Cardiac fibroblast (primary cell): ENCODE data around the gene LTB.

Experiments used
- DNase-seq, 2 donors: peaks; one replicate each; pipeline versions ENCODE4 v3.0.0 to v3.0.0-alpha.2; 2010; ENCODE audit warnings: low read depth in 2 of 2
- H3K4me3 ChIP-seq, 2 donors: replicated peaks in 1 of 2; 1 replicate in 1 of 2; 2 replicates in 1 of 2; pipeline ENCODE4 v1.5.1; 2011; ENCODE audit warnings: low read depth in 2 of 2, low read length in 2 of 2, mild to moderate bottlenecking in 2 of 2, moderate library complexity in 1 of 2
- TF ChIP-seq, protein P1 (sequence below): IDR thresholded peaks from one replicate; pipeline ENCODE4 v1.5.1; 2011; ENCODE audit warnings: low read depth, mild to moderate bottlenecking, low read length, inconsistent platforms

Gene LTB

DNA sequence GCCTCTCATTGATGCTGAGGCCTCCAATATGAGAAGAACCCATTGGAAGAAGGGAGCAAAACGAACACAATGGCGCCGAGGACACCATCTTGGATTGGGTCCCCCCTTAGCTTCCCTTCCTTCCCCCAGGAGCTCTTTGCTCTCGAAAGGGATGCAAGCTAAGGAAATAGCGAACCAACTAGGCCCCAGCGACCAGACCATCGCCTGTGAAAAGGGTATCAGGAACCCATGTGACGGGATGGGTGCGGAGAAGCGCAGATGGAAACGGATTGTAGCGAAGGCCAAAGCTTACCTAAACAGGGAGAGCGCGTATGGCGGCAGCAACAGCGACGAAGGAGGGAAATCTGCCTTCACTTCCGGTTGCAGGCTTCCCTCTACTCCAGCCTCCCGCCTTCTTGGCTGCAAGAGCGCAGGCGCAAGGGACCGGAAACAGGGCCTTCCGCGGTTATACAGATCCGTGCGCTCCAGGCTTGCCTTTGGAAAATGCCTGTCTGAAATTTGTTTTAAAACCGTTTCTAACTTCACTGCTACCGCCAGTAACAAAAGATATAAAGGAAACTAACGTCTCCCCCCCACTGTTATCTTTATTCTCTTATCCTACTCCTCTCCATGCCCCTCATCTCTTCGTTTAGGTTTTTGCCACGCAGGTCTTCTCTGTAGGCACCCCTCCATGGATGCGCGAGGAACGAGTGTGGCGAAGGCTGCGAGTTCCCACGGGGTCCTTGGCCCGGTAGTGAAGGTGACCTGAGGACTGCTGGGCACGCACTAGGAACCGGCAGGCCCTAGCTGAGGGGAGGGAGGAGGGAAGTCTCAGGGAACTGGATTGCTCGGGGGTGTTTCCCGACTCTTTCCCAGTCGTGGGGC is 40.3 kb downstream of the LTB start, which contains the start of gene DDX39B:
Gene DDX39B (minus strand): TSS at position 346 of the 864 bp plus-strand sequence. CDS start 1,471 bp downstream, outside the sequence.
- peak within 1 kb of the TSS; percentile 70 to 72 for H3K4me3 ChIP-seq
- TF ChIP-seq, protein P1, sequence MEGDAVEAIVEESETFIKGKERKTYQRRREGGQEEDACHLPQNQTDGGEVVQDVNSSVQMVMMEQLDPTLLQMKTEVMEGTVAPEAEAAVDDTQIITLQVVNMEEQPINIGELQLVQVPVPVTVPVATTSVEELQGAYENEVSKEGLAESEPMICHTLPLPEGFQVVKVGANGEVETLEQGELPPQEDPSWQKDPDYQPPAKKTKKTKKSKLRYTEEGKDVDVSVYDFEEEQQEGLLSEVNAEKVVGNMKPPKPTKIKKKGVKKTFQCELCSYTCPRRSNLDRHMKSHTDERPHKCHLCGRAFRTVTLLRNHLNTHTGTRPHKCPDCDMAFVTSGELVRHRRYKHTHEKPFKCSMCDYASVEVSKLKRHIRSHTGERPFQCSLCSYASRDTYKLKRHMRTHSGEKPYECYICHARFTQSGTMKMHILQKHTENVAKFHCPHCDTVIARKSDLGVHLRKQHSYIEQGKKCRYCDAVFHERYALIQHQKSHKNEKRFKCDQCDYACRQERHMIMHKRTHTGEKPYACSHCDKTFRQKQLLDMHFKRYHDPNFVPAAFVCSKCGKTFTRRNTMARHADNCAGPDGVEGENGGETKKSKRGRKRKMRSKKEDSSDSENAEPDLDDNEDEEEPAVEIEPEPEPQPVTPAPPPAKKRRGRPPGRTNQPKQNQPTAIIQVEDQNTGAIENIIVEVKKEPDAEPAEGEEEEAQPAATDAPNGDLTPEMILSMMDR: no peak
- peak; percentile 98 for DNase-seq

DNA sequence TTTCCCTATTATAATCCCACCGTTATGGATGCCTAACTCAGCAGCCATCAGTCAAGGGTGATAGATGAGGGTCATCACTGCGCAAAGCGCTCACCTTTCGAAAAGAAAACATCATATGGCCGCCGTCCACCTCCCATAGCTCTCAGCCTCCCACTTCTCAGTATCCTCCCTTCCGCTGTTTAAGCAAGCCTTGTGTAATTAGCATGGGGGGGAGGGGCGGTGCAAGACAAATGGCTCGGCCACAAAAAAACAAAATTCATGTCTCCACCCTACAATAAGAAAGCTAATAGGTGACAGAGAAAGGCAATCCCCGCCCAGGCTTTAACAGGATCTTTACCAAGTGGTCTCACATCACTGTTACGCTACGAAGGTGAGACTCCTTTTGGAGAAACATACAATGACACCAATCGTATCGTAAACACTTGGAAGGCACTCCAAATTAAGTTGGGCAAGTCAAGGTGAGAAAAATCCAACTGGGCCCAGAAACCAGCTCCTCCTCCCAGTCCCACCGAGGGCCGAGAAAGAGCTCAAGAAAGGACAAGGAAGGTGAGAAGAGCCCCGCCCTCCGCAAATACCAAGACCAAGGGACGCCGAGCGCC is 41.1 kb downstream of the LTB start:
- DNase-seq: peak; percentile 75 to 76
- TF ChIP-seq, protein P1: no peak
- H3K4me3 ChIP-seq: peak overlapping the region; percentile 70 to 72

DNA sequence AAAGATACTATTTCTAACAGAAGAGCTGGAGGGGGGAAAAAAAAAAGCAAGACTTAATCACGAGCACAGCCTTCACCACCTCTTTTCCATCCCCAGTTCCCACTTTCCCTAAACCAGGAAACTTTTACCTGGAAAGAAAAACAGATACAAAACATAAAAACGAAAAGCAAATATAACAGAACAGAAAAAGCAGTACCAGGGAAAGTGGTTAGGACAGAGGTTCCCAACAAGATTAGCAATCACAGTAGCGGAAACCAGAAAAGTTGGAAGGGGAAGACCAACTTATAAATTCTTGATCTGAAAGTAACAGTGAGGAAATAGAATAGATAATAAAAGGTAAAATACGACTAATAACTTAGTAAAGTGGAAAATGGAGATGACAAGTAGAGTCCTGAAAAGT is 41.6 kb downstream of the LTB start:
- TF ChIP-seq, protein P1: no peak
- H3K4me3 ChIP-seq: peak overlapping the region; percentile 70 to 72
- no peak for DNase-seq

DNA sequence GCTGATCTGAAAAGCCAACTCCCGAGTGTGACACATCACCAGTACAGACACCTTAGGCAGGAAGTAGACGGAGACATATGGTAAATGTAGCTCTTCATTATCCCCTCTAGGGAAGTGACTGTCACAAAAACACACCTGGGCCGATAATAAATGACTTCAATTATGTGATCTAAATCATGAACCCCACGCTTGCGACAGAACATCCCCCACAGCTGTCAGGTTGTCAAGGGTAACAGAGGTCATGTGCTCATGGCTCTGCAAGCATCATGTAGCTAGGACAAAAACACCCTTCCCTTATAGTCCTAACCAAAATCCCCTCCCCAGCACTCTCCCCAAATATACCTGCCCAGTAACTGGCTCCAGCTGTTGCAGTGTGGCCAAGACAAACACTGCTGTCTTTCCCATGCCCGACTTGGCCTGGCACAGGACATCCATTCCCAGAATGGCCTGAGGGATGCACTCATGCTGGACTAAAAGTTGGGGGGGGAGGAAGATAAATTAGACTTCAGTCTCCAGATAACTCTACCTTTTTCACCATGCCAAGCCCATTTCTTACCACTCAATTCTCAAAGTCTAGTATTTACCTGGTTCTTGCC is 43.3 kb downstream of the LTB start:
- peak overlapping the region; percentile 6 to 70 for H3K4me3 ChIP-seq
- DNase-seq: no peak
- TF ChIP-seq, protein P1: no peak

DNA sequence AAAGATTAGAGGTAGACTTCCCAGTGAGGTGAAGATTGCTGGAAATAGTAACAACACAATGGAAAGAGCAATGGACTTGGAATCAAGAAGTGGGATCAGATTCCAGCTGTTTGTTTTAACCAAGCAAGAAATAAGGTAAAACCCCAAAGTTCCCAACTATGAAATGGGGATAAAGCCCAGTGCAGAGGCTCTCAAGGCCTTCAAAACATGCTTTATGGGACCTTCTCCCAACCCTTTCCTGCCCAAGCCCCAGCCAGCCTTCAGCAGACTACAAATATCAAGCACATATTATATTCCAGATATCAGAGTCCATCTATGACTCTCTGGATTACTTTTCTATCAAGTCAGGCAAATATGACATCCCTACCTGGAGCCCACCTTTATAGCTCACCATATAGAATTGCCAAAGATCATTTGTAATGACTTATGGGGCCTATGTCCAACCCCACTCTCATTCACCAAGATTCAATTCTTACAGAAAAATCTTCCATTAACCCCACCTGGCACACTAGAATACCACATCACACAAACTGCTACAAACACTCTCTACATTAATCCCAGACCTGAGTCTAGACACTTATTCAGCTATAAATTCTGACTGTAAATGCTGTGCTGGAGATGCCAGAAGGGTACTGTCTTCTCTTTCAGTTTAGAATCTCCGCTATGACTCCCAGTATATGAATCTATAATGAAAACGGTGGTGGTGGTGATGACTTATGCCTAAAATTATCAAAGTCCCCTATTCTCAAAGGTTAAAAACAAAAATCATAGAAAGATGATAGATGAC is 46.5 kb downstream of the LTB start:
- TF ChIP-seq, protein P1: no peak

DNA sequence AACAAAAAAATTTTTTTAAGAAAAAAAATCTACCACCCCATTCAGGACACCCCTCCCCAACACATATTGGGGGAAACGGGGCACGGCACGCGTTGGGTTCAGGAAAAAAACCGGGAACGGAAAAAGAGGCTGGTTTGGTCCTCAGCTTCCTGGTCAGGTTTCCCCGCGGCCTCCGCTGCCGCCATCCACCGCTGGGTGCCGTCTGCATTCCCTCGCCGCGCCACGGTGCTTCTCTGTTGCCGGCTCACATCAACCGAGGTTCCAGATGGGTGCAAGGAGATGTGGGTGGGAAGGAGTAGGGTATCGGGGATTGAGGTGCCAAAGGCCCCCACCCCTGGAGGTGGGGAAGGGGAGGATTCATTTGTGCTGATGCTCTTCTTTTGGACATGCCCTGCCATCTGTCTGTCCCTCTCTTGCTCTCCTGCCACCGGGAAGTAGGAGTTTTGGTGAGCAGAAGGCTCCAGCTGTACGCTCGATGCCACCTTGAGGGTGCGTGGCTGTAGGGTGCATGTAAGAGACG is 47.6 kb downstream of the LTB start:
- TF ChIP-seq, protein P1: no peak
- no peak for DNase-seq
- H3K4me3 ChIP-seq: no peak overlapping the region

More for the DNA sequence above, 46.5 kb downstream of the LTB start:
- no peak for DNase-seq
- no peak overlapping the region for H3K4me3 ChIP-seq
